Thyroid gland (tissue), 4 donors: Measurements from ENCODE around the gene KCNIP4.

ENCODE experiments used
- POLR2A ChIP-seq, 2 donors: fragments of 450-650 bp; IDR thresholded peaks; one replicate each; pipeline ENCODE4 v1.6.1; 2017; ENCODE audit warnings: antibody characterized with exemption in 2 of 2, mild to moderate bottlenecking in 2 of 2, moderate library complexity in 1 of 2
- TF ChIP-seq, protein P1 (sequence below), 6 experiments: fragments of 200-600 bp in 3 of 6; fragments of 450-650 bp in 3 of 6; sonication (generic) in 3 of 6; IDR thresholded peaks; one replicate each; pipeline ENCODE4 v1.5.1; 2016 to 2019; ENCODE audit warnings: antibody characterized with exemption in 6 of 6, mild to moderate bottlenecking in 2 of 6, inconsistent platforms in 1 of 6, moderate library complexity in 1 of 6

DNA sequence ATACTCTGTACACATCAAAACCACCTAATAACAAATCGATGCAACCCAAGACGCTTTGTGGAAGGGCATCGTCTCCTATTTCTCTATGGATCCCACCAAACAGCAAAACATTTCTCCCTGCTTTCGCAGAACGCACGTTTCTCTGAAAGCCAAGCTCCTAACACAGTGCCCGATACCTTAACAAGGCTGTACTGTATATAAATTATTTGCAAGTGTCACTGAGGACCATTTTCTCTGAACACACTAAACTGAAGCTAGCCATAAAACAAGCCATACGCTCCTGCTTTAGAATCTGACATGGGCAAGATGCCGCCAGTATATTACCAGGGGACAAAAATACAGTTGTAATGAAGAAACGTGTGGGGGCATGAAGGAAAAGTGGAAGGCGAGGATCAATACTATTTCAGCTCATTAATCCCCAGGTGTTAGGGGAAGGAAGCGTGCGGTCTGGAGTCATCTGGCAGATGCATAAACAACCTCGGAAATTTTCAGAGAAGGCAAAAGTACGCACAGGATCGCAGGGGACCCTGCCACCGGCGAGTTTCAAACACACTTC is 703 bp downstream of the KCNIP4 start:
- TF ChIP-seq, protein P1, sequence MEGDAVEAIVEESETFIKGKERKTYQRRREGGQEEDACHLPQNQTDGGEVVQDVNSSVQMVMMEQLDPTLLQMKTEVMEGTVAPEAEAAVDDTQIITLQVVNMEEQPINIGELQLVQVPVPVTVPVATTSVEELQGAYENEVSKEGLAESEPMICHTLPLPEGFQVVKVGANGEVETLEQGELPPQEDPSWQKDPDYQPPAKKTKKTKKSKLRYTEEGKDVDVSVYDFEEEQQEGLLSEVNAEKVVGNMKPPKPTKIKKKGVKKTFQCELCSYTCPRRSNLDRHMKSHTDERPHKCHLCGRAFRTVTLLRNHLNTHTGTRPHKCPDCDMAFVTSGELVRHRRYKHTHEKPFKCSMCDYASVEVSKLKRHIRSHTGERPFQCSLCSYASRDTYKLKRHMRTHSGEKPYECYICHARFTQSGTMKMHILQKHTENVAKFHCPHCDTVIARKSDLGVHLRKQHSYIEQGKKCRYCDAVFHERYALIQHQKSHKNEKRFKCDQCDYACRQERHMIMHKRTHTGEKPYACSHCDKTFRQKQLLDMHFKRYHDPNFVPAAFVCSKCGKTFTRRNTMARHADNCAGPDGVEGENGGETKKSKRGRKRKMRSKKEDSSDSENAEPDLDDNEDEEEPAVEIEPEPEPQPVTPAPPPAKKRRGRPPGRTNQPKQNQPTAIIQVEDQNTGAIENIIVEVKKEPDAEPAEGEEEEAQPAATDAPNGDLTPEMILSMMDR (IDR thresholded peaks at IDR 0.05): no peak
- TF ChIP-seq POLR2A (IDR thresholded peaks at IDR 0.05): no peak
